B cell (primary cell): Measurements from ENCODE around the gene CCDC134. TPM values are rescaled to one million over a fixed set of nuclear protein-coding genes. Genes with fewer than 3 reads are reported as not detected.
A peak's percentile ranks its signal among the peaks of the same experiment; 100 is the strongest.

Source experiments
- ATAC-seq: fragments of 200-7000 bp; cut with Tn5 transposase; one replicate; pipeline ENCODE4 v1.10.0; 2021; ENCODE audit warnings: low read depth, mild to moderate bottlenecking, moderate number of reproducible peaks, moderate library complexity
- CTCF ChIA-PET: fragments of 350-600 bp; sonication (Branson Sonifier 250); formaldehyde crosslinking; loops from one replicate; lab custom pipeline; 2021; ENCODE audit warnings: antibody characterized with exemption, inconsistent platforms; lab: Charles Lee
- POLR2A ChIA-PET: fragments of 350-600 bp; sonication (Branson Sonifier 250); formaldehyde crosslinking; loops from one replicate; lab custom pipeline; 2021; ENCODE audit warnings: antibody characterized with exemption; lab: Charles Lee
- DNase-seq: peaks from one replicate; pipeline ENCODE4 v3.0.0; 2013
- H2AFZ ChIP-seq: 2 replicates; pipeline ENCODE4 v1.6.1; 2012; ENCODE audit warnings: mild to moderate bottlenecking, low read depth, low read length; ENCODE audit not compliant: insufficient read depth, poor library complexity, severe bottlenecking
- H3K27ac ChIP-seq, 2 donors: 1 replicate in 1 of 2; 2 replicates in 1 of 2; pipeline ENCODE4 v1.5.1; 2012 to 2013; ENCODE audit warnings: low read length in 2 of 2, mild to moderate bottlenecking in 2 of 2, moderate library complexity in 1 of 2
- H3K27me3 ChIP-seq, 4 experiments: fragments of 200-600 bp in 1 of 4; sonication (generic) in 1 of 4; replicated peaks in 1 of 4; 1 replicate in 2 of 4; 2 replicates in 2 of 4; pipeline versions ENCODE4 v1.6.1 to v1.7.0; 2013 to 2016; ENCODE audit warnings: low read length in 3 of 4, mild to moderate bottlenecking in 2 of 4, mixed read lengths in 1 of 4, moderate library complexity in 1 of 4; ENCODE audit not compliant: insufficient read depth in 4 of 4, control insufficient read depth in 3 of 4; ENCODE audit errors: control extremely low read depth in 1 of 4
- H3K36me3 ChIP-seq, 2 experiments: replicated peaks in 1 of 2; 1 replicate in 1 of 2; 2 replicates in 1 of 2; pipeline versions ENCODE4 v1.6.1 to v1.7.1; 2013; ENCODE audit warnings: low read length in 1 of 2; ENCODE audit not compliant: insufficient read depth in 2 of 2, control insufficient read depth in 1 of 2; ENCODE audit errors: control extremely low read depth in 1 of 2, extremely low read depth in 1 of 2
- H3K4me1 ChIP-seq, 2 donors: fragments of 200-600 bp in 1 of 2; sonication (generic) in 1 of 2; 1 replicate in 1 of 2; 2 replicates in 1 of 2; pipeline versions ENCODE4 v1.5.1 to v1.6.1; 2013 to 2017; ENCODE audit warnings: low read length in 2 of 2; ENCODE audit not compliant: control insufficient read depth in 2 of 2, insufficient read depth in 2 of 2
- H3K4me2 ChIP-seq: replicated peaks from 2 replicates; pipeline ENCODE3; 2012; ENCODE audit warnings: mild to moderate bottlenecking, low read depth, low read length; ENCODE audit not compliant: poor library complexity, severe bottlenecking
- H3K4me3 ChIP-seq, 5 experiments: fragments of 200-600 bp in 1 of 5; sonication (generic) in 1 of 5; 1 replicate in 3 of 5; 2 replicates in 2 of 5; pipeline versions ENCODE4 v1.5.1 to v1.7.0; 2011 to 2016; ENCODE audit warnings: low read length in 4 of 5, mild to moderate bottlenecking in 4 of 5, low read depth in 2 of 5, control low read depth in 1 of 5, moderate library complexity in 1 of 5; ENCODE audit not compliant: insufficient read depth in 1 of 5; ENCODE audit errors: control extremely low read depth in 1 of 5, extremely low read depth in 1 of 5
- H3K79me2 ChIP-seq: fragments of 200-600 bp; sonication (generic); one replicate; pipeline ENCODE4 v1.6.0; 2016; ENCODE audit warnings: low read length; ENCODE audit not compliant: control insufficient read depth, insufficient read depth
- H3K9ac ChIP-seq: fragments of 200-600 bp; sonication (generic); 2 replicates; pipeline ENCODE4 v1.6.1; 2017; ENCODE audit warnings: mild to moderate bottlenecking, low read length, moderate library complexity
- H3K9me3 ChIP-seq, 3 donors: one replicate each; pipeline versions ENCODE4 v1.6.1 to v1.7.1; 2013; ENCODE audit warnings: low read length in 2 of 3; ENCODE audit not compliant: control insufficient read depth in 2 of 3, insufficient read depth in 1 of 3; ENCODE audit errors: control extremely low read depth in 1 of 3
- H4K20me1 ChIP-seq: 2 replicates; pipeline ENCODE4 v1.6.0; 2012; ENCODE audit warnings: mild to moderate bottlenecking, low read length; ENCODE audit not compliant: insufficient read depth, control insufficient read depth, poor library complexity, severe bottlenecking
- H3K27ac Mint-ChIP-seq: one replicate; pipeline ENCODE4 v1.8.0; 2021; ENCODE audit warnings: mixed read lengths
- H3K27me3 Mint-ChIP-seq: one replicate; pipeline ENCODE4 v1.8.0; 2021; ENCODE audit warnings: mixed read lengths
- H3K4me1 Mint-ChIP-seq: one replicate; pipeline ENCODE4 v1.8.0; 2021; ENCODE audit warnings: mixed read lengths
- H3K4me3 Mint-ChIP-seq: one replicate; pipeline ENCODE4 v1.8.0; 2021; ENCODE audit warnings: mixed read lengths
- H3K9me3 Mint-ChIP-seq: one replicate; pipeline ENCODE4 v1.8.0; 2022; ENCODE audit warnings: mixed read lengths; ENCODE audit not compliant: insufficient read depth
- EZH2 ChIP-seq: IDR thresholded peaks from 2 replicates; pipeline ENCODE4 v1.6.1; 2012; ENCODE audit warnings: borderline replicate concordance, low read depth, mild to moderate bottlenecking, moderate library complexity, low read length; ENCODE audit not compliant: insufficient read depth, poor library complexity, severe bottlenecking
- WGBS: methylation state at CpG from one replicate; pipeline ENCODE4 v1.1.5; 2013; ENCODE audit warnings: missing lambda C conversion rate; ENCODE audit not compliant: insufficient coverage; 5-methylcytosine and 5-hydroxymethylcytosine counted together
- intact Hi-C: fragments of 100-400 bp; cut with micrococcal nuclease; formaldehyde crosslinking; loops from one replicate; pipeline ENCODE4 v1.10.0; 2022
- polyA plus RNA-seq: library from polyadenylated mRNA; depleted of rRNA; stranded (reverse); fragments of >200 nt; gene quantifications from 2 replicates; pipeline ENCODE4 v1.2.3, GENCODE V29; 2012
- total RNA-seq, 2 donors: library from RNA; stranded (reverse); fragments of 120-200 nt in 1 of 2; gene quantifications; 1 replicate in 1 of 2; 2 replicates in 1 of 2; pipeline versions ENCODE4 v1.2.3 to v1.2.4, GENCODE V29; 2013 to 2022
- TF ChIP-seq, protein P1 (sequence below): fragments of 200-600 bp; IDR thresholded peaks from one replicate; pipeline ENCODE4 v1.8.0; 2022; ENCODE audit warnings: antibody characterized with exemption, mild to moderate bottlenecking

Gene CCDC134
- total and polyA plus RNA-seq, 2 donors (not counting 1 experiment from before 2014, with no cell fraction given) = 4.4 to 18.1 TPM

DNA sequence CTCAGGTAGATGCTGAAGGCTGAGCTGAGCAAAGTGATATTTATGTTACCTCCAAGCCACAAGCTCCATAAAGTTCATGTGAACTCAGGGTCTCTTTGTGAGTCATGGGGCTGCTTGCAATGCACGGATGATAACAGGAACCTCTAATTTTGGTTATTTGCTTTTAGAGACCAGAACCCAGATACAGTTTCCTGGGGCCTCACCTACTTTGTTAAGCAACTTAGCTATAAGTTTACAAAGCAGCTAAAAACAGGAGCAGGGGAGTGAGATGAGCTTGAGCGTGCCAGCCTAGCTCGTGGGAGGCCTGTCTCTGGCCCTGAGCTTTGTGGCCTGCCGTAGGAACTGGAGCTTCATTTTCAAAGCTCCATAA, 61.7 kb downstream of the CCDC134 start:
- Histone ChIP-seq H4K20me1 (peaks cover 25% of the 10 kb centered on the region), H3K4me1 (peaks cover 78 to 92% of the 10 kb centered on the region in 2 donors), H3K36me3 (peaks cover 0 to 7% of the 10 kb centered on the region in 2 experiments), H2AFZ (peak overlapping the region; percentile 43), H3K27me3 (no peaks in the 10 kb centered on the region), H3K9ac (peak overlapping the region; percentile 53), H3K4me2 (peak overlapping the region; percentile 72), H3K9me3 (no peaks in the 10 kb centered on the region), H3K79me2 (peaks cover 75% of the 10 kb centered on the region), H3K27ac (peak overlapping the region; percentile 92 to 95), H3K4me3 (peak overlapping the region in 4 of 5 experiments; percentile 0 to 29 (median 8))
- ATAC-seq (peak; percentile 66), DNase-seq (peak; percentile 70)
- POLR2A ChIA-PET = interaction anchor here (0.6 to 3.0 kb wide), 14 partner anchors 10 to 78 kb away, joined by 3 to 20 read pairs (median 6); partner anchors contain the start of genes CCDC134, SREBF2 and TNFRSF13C
- peak overlapping the region; percentile 80 for H3K4me3 Mint-ChIP-seq
- H3K4me1 Mint-ChIP-seq = peaks cover 81% of the 10 kb centered on the region
- 0% methylated on average over 2 of the region's 4 CpGs for WGBS
- H3K27me3 Mint-ChIP-seq = no peaks in the 10 kb centered on the region
- CTCF ChIA-PET = interaction anchor here (0.6 to 3.1 kb wide), 17 partner anchors 9 to 165 kb away, joined by 3 to 23 read pairs (median 4); partner anchors contain the start of genes SMIM45, SREBF2 and TNFRSF13C
- no peak for TF ChIP-seq EZH2
- TF ChIP-seq, protein P1, sequence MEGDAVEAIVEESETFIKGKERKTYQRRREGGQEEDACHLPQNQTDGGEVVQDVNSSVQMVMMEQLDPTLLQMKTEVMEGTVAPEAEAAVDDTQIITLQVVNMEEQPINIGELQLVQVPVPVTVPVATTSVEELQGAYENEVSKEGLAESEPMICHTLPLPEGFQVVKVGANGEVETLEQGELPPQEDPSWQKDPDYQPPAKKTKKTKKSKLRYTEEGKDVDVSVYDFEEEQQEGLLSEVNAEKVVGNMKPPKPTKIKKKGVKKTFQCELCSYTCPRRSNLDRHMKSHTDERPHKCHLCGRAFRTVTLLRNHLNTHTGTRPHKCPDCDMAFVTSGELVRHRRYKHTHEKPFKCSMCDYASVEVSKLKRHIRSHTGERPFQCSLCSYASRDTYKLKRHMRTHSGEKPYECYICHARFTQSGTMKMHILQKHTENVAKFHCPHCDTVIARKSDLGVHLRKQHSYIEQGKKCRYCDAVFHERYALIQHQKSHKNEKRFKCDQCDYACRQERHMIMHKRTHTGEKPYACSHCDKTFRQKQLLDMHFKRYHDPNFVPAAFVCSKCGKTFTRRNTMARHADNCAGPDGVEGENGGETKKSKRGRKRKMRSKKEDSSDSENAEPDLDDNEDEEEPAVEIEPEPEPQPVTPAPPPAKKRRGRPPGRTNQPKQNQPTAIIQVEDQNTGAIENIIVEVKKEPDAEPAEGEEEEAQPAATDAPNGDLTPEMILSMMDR = no peak
- no peaks in the 10 kb centered on the region for H3K9me3 Mint-ChIP-seq
- intact Hi-C loops = loop anchor here (1.0 to 2.0 kb wide), 4 partner anchors 27 to 79 kb away; partner anchors contain the start of gene SREBF2
- peak overlapping the region; percentile 95 for H3K27ac Mint-ChIP-seq
